Transverse colon (tissue), 4 donors: ENCODE measurements around the gene NT5DC1.

Experiments
- CTCF ChIP-seq, 5 experiments: fragments of 200-600 bp in 3 of 5; fragments of 450-650 bp in 2 of 5; sonication (generic) in 3 of 5; IDR thresholded peaks; 1 replicate in 2 of 5; 2 replicates in 3 of 5; pipeline ENCODE4 v1.5.1; 2016 to 2017; ENCODE audit warnings: antibody characterized with exemption in 5 of 5, inconsistent platforms in 3 of 5, mild to moderate bottlenecking in 2 of 5, moderate library complexity in 1 of 5
- EP300 ChIP-seq: sonication (generic); formaldehyde crosslinking; IDR thresholded peaks from one replicate; pipeline ENCODE4 v1.6.1; 2017; ENCODE audit warnings: antibody characterized with exemption, low read depth
- POLR2A ChIP-seq: fragments of 450-650 bp; IDR thresholded peaks from one replicate; pipeline ENCODE4 v1.6.1; 2016; ENCODE audit warnings: antibody characterized with exemption, mild to moderate bottlenecking, moderate library complexity
- POLR2AphosphoS5 ChIP-seq, 3 donors: sonication (generic); formaldehyde crosslinking; IDR thresholded peaks; one replicate each; pipeline ENCODE4 v1.6.1; 2016; ENCODE audit warnings: antibody characterized with exemption in 3 of 3

GRCh38 chr6:116176596-116176995 lies 75.9 kb downstream of the NT5DC1 start:
- no peak for TF ChIP-seq POLR2AphosphoS5 (IDR thresholded peaks at IDR 0.05)
- TF ChIP-seq POLR2A: no peak
- TF ChIP-seq CTCF (IDR thresholded peaks at IDR 0.05): no peak
- no peak for TF ChIP-seq EP300
